Stimulated activated naive CD8-positive, alpha-beta T cell treated with anti-CD3 and anti-CD28 coated beads, Interleukin-15, Interleukin-2, amounts not matched to agents 100 ng/mL and 50 ng/mL, for 24 hours (primary cell): Measurements from ENCODE around the gene GUCA2B.

Experiments used
- H3K27ac Mint-ChIP-seq: one replicate; pipeline ENCODE4 v1.8.0; 2021; ENCODE audit warnings: mild to moderate bottlenecking, mixed read lengths
- H3K27me3 Mint-ChIP-seq: one replicate; pipeline ENCODE4 v1.8.0; 2021; ENCODE audit warnings: mixed read lengths
- H3K36me3 Mint-ChIP-seq: one replicate; pipeline ENCODE4 v1.8.0; 2021; ENCODE audit warnings: low read depth, mixed read lengths
- H3K4me1 Mint-ChIP-seq: one replicate; pipeline ENCODE4 v1.8.0; 2021; ENCODE audit warnings: low read depth, mixed read lengths
- H3K4me3 Mint-ChIP-seq: one replicate; pipeline ENCODE4 v1.8.0; 2021; ENCODE audit warnings: mild to moderate bottlenecking, mixed read lengths
- H3K9me3 Mint-ChIP-seq: one replicate; pipeline ENCODE4 v1.8.0; 2021; ENCODE audit warnings: mixed read lengths

The GUCA2B gene

DNA sequence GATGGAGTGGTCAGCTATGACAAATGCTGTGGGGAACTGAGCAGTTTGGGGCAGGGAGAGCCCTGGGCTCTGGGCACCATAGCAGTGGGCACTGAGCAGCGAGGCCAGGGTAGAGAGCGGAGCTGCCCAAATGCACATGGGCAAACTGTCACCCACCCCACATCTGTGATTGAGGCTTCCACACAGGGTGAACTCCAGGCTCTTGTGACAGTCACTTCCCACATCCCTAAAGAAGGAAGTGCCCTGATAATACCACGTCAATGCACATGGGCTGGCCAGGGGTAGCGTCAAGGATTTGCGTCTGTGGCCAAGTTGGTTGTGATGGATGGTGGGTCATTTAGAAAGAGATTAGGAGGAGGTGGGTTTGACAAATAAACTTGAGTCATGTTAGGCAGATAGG lies 2.6 kb upstream of the GUCA2B start:
- no peaks in the 10 kb centered on the region for H3K4me1 Mint-ChIP-seq
- H3K9me3 Mint-ChIP-seq: no peaks in the 10 kb centered on the region
- no peaks in the 10 kb centered on the region for H3K36me3 Mint-ChIP-seq

DNA sequence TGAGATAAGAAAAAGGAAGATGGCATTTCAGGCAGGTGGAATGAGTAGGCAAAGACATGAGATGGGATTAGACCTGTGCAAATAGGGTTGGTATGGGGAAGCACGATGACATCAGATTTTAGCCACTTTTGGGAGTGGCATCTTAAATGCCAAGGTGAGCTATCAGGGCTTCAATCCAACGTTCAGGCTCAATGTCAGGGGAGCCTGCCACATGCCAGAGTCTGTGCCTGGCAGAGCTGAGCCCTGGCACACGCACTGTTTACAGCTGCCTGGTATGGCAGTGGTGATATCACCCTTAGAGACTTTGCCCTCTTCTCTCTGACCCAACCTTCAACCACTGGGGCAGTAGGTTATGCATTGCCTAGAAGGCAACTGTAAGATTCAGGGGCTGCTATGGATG lies 1.1 kb upstream of the GUCA2B start:
- Mint-ChIP-seq H3K9me3 (no peaks in the 10 kb centered on the region), H3K4me1 (no peaks in the 10 kb centered on the region), H3K4me3 (no peak overlapping the region), H3K27me3 (peaks cover 9% of the 10 kb centered on the region), H3K27ac (no peak overlapping the region), H3K36me3 (no peaks in the 10 kb centered on the region)

More for the DNA sequence above, 2.6 kb upstream of the GUCA2B start:
- no peak overlapping the region for H3K27ac Mint-ChIP-seq
- H3K27me3 Mint-ChIP-seq: peaks cover 9% of the 10 kb centered on the region
- no peak overlapping the region for H3K4me3 Mint-ChIP-seq

DNA sequence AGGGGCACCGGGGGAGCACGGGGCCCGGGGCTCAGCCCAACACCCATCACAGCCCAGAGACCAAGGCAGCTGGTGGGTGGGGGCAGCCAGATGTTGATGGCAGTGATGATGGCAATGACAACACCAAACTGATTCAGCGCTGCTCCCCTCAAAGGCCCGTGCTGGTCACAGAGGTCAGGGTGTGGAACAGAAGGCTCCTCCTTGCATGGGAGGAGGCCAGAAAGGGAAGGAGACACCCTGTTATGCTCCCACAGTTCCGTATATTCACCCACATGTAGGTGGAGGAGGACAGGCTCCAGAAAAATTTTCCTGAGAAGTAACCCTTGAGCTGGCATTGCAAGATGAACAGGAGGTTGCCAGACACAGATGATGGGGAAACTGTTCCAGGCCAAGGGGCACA lies 414 bp downstream of the GUCA2B start:
- no peaks in the 10 kb centered on the region for H3K9me3 Mint-ChIP-seq
- H3K4me3 Mint-ChIP-seq: no peak overlapping the region
- H3K4me1 Mint-ChIP-seq: peaks cover 7% of the 10 kb centered on the region
- no peak overlapping the region for H3K27ac Mint-ChIP-seq
- H3K27me3 Mint-ChIP-seq: peaks cover 9% of the 10 kb centered on the region
- H3K36me3 Mint-ChIP-seq: no peaks in the 10 kb centered on the region

DNA sequence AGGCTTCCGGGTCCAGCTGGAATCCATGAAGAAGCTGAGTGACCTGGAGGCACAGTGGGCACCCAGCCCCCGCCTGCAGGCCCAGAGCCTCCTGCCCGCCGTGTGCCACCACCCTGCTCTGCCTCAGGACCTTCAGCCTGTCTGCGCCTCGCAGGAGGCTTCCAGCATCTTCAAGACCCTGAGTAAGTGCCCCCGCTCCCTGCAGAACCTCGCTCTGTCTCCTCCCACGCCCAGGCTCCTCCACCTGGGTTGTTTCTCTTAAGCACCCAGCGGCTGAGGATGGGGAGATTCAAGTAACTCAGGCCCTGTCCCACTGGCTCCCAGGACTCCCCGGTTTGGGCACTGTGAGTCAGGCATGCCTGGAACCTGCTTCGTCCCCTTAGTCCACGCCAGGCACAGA lies 1.5 kb downstream of the GUCA2B start:
- peaks cover 9% of the 10 kb centered on the region for H3K27me3 Mint-ChIP-seq
- peaks cover 7% of the 10 kb centered on the region for H3K4me1 Mint-ChIP-seq
- no peaks in the 10 kb centered on the region for H3K36me3 Mint-ChIP-seq
- no peak overlapping the region for H3K4me3 Mint-ChIP-seq
- H3K9me3 Mint-ChIP-seq: no peaks in the 10 kb centered on the region
- no peak overlapping the region for H3K27ac Mint-ChIP-seq

DNA sequence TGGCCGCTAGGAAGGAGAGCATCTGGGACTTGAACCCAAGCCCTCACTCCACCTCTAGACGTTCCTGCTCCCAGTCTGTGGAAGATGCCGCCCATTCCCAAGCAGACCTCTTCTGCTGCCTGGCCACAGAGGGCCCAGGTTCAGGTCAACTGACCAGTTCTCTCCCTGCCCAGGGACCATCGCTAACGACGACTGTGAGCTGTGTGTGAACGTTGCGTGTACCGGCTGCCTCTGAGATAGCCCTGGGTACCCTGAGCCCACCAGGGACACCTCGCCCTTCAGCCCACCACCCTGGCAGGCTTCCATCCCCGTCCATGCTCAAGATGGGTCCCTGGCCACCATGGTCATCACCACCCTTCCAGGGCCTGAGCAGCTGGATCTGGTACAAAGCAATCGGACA lies 2.2 kb downstream of the GUCA2B start:
- Mint-ChIP-seq H3K27me3 (peaks cover 5% of the 10 kb centered on the region), H3K9me3 (no peaks in the 10 kb centered on the region), H3K4me3 (no peak overlapping the region), H3K27ac (no peak overlapping the region), H3K4me1 (peaks cover 7% of the 10 kb centered on the region), H3K36me3 (no peaks in the 10 kb centered on the region)

DNA sequence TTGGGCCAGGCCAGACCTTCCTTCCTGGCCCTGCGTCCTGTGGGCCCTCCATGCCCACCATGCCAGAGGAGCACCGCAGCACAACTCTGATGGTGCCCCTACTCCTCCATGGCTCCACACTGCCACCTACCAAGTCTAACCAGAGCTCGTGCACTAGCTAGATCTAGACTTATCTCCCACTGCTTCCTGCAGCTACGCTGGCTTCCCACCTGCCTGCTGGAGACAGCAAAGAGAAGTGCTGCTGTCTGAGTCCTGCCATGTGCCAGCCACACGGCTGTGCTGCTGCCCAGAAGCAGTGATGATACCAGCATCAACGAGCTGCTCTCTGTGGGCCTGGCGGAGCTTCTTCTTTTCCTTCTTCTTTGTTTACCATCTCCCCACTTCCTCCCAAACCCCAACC lies 4.5 kb downstream of the GUCA2B start:
- Mint-ChIP-seq H3K9me3 (peaks cover 12% of the 10 kb centered on the region), H3K4me1 (peaks cover 7% of the 10 kb centered on the region), H3K36me3 (peaks cover 5% of the 10 kb centered on the region), H3K27ac (no peak overlapping the region), H3K4me3 (no peak overlapping the region), H3K27me3 (peaks cover 12% of the 10 kb centered on the region)

DNA sequence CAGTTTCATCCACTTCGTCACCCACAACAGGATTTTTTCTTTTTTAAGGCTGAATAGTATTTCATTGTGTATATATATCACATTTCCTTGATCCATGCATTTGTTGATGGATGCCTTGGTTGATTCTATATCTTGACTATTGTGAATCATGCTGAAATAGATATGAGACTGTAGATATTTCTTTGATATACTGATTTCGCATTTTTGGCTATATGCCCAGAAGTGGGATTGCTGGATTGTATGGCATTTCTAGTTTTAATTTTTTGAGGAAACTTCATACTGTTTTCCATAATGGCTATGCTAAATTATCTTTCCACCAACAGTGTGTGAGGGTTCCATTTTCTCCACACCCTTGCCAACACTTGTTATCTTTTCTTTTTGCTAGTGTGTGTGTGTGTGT lies 5.0 kb downstream of the GUCA2B start:
- H3K9me3 Mint-ChIP-seq: peaks cover 12% of the 10 kb centered on the region
- no peak overlapping the region for H3K27ac Mint-ChIP-seq
- no peak overlapping the region for H3K4me3 Mint-ChIP-seq
- peaks cover 12% of the 10 kb centered on the region for H3K27me3 Mint-ChIP-seq
- peaks cover 5% of the 10 kb centered on the region for H3K36me3 Mint-ChIP-seq
- H3K4me1 Mint-ChIP-seq: peaks cover 7% of the 10 kb centered on the region

DNA sequence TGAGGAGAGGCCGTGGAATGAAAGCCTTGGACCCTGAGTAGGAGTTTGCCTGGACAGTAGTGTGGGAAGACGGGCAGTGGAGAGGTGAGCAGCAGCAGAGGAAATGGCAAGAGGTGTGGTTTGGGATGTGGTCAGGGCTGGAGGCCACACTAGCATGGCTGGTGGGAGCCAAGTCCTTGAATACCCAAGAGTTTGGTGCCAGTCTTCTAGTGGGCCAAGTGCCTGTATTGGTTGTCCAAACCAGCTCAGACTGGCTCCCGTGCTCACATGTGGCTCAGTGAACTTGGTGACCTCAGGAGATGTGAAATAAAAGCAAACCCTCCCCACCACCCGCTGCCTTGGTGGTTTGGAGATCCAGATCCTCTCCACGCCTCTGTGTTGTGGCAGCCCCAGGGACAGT lies 9.0 kb downstream of the GUCA2B start:
- no peak overlapping the region for H3K4me3 Mint-ChIP-seq
- H3K36me3 Mint-ChIP-seq: peaks cover 5% of the 10 kb centered on the region
- H3K27ac Mint-ChIP-seq: no peak overlapping the region
- H3K4me1 Mint-ChIP-seq: peaks cover 7% of the 10 kb centered on the region
- H3K27me3 Mint-ChIP-seq: peaks cover 12% of the 10 kb centered on the region
- H3K9me3 Mint-ChIP-seq: peaks cover 12% of the 10 kb centered on the region

DNA sequence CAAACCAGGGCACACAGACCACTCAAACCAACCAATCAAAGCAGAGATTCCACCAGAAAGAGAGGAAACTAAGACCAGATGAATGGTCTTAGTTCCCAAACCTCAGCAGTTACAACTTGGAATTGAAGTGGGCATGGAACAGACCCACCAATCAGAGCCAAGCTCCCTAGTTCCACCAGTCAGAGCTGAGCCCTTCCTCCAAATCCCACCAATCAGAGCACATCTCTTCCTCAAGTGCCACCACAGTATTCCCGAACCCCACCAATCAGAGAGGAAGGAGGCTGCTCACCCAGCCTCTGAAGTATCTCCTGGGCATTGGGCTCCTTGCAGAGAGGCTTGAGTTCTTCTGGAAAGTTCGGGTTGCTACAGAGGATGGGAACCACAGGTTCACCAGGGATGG lies 9.9 kb downstream of the GUCA2B start:
- H3K27me3 Mint-ChIP-seq: peaks cover 12% of the 10 kb centered on the region
- no peaks in the 10 kb centered on the region for H3K4me1 Mint-ChIP-seq
- H3K9me3 Mint-ChIP-seq: peaks cover 12% of the 10 kb centered on the region
- H3K36me3 Mint-ChIP-seq: peaks cover 5% of the 10 kb centered on the region
- H3K27ac Mint-ChIP-seq: no peak overlapping the region
- H3K4me3 Mint-ChIP-seq: no peak overlapping the region

DNA sequence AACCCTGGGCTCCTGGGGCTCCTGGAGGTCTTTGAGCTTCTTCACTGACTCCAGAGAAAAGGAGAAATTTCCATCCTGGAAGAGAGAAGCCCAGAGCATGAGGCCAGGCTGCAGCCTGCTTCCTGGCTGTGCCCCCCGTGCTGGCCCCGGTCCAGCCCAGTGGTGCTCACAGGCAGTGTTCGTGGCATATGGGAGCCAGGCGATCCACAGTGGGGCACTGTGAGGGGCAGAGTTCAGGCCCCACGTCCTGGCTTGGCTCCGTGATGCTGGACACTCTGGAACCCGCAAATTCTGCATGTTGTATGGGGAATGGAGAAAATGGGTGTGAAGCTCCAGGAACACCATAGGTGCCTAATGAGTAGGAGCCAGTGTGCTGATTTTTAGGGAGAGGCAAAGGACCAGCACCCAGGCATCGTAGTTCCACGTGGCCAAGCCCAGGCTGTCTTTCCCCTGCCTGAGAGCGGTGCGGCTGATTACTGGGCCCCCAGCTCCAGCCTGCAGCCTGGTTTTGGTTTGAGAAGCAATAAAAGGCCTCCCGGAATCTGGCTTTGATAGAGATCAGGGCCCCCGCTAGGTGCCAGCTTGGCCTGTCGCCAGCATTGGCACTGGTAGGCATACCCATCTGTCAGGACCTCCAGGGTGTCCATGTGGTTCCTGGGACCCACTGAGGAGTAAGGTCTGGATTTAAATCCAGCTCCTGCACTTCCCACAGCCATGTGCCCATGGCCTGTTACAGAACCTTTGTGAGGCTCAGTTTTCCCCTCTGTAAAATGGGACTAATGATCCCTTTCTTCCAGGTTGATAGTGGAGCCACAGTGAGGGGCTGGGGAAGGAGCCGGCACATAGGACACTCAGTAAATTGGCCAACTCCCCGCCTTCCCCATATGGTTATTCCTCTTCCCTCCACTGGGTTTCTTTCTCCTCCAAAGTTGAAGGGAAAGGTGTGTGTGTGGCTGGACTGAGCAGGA lies 10.6 kb downstream of the GUCA2B start:
- Mint-ChIP-seq H3K4me3 (no peak overlapping the region), H3K27me3 (peaks cover 12% of the 10 kb centered on the region), H3K27ac (no peak overlapping the region), H3K4me1 (no peaks in the 10 kb centered on the region), H3K36me3 (peaks cover 5% of the 10 kb centered on the region), H3K9me3 (peaks cover 12% of the 10 kb centered on the region)

DNA sequence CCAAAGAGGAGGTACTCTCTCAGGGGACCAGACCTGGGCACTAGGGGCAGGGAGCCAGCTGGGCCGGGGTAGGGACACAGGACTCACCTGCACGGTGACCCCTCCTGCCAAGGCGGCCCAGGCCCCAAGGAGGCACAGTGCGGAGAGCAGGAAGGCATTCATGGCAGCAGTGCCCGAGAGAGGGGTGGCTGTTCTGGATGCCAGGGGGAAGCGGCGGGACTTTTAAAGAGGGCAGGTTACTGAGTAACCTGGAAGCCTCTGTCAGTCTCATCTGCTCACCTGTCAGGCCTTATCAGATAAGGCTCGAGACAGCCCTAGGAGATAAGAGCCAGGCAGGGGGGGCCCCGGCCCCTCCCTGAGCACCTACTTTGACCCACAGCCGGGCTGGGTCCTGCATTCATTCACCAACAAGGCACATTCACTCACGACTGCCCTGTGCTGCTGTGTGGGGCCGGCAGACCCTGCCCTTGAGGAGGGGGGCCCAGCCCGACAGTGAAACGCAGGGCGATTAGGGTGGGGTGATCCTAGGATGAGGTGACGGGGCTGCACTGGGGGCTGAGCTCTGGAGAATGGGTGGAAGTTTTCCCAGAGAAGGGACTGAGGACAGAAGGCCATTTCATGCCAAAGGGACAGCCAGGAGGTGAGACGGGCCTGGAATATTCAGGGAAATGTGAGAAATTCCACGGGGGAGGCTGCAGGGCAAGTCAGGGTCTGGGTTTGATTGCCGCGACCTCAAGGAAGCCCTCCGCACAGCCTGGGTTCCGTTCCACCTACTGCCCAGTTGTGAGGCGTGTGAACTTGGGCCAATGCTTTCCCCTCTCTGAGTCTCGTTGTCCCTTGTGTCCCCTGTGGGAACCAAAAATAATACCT lies 11.6 kb downstream of the GUCA2B start, which contains the start of gene GUCA2A:
GUCA2A (minus strand) TSS at position 195 of the 870 bp plus-strand sequence; CDS start at position 162, 33 bp downstream.
- Mint-ChIP-seq H3K4me1 (no peaks in the 10 kb centered on the region), H3K9me3 (peaks cover 12% of the 10 kb centered on the region), H3K27ac (no peak within 1 kb of the TSS), H3K27me3 (peaks cover 12% of the 10 kb centered on the region), H3K4me3 (no peak within 1 kb of the TSS), H3K36me3 (peaks cover 5% of the 10 kb centered on the region)

DNA sequence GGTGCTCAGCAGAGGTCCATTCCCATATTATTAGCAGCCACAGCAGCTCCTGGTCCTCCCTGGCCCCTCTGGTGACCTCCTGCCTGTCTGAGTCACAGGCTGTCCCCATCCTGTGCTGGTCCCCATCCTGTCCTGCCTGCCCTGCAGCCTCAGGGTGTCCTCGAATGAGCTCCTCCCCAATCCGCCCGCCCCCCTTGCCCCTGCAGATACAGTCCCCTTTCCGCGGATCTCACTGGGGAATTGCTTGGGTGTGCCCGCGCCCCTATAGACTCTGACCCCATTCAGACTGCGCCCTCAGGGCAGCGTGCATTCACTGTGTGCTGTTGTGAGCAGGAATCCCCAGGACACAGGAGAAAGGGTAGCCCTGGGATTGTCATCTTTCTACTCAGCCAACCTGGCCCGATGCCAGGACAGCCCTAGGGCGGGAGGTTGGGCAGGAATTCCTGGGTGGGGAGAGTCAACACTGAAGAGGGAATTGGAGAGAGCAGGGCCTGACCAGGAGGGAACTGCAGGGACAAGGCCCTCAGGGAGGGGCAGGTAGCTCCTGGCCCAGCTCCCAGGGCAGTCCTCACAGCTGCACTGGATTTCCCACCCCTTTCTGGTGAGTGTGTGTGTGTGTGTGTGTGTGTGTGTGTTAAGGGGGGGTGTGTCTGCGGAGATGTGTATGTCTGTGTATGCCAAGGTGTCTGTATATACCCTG lies 12.5 kb downstream of the GUCA2B start:
- H3K27ac Mint-ChIP-seq: no peak overlapping the region
- H3K9me3 Mint-ChIP-seq: peaks cover 10% of the 10 kb centered on the region
- H3K4me1 Mint-ChIP-seq: no peaks in the 10 kb centered on the region
- peaks cover 5% of the 10 kb centered on the region for H3K36me3 Mint-ChIP-seq
- H3K4me3 Mint-ChIP-seq: no peak overlapping the region
- peaks cover 9% of the 10 kb centered on the region for H3K27me3 Mint-ChIP-seq

DNA sequence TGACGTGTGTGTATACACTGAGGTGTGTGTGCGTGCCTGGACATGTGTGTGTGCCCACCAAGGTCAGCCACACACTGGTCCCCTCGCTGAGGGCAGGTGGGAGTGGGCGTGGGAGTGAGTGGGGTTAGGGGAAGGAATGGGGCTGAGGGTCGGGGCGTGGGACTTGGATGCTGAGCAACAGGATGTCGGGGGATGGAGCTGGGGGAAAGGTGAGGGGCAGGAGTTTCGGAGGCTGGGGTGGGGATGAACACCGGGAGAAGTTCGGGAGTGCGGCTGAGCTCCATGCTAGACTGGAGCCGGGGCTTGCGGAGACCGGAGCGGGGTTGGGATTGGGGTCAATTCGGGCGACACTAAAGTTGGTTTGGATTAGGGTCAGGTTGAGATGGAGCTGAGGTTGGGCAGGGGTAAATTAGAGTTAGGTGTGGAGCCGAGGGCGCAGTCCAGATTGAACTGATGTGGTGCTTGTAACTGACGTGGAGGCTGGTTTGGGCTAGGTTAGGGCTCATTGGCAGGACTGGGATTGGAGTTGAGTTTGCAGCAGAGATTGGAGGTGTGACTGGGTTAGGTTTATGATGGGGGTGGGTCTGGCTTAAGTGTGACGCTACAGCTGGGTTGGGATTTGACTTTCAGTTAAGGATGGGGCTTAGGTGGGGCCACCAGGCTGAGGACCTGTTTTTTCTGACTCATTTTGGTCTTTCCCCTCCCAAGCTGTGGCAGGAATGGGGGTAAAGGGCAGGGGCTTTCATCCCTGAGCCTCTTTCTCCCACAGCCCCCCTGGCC lies 14.6 kb downstream of the GUCA2B start:
- Mint-ChIP-seq H3K4me1 (no peaks in the 10 kb centered on the region), H3K27me3 (no peaks in the 10 kb centered on the region), H3K36me3 (no peaks in the 10 kb centered on the region), H3K27ac (no peak overlapping the region), H3K4me3 (no peak overlapping the region), H3K9me3 (no peaks in the 10 kb centered on the region)

DNA sequence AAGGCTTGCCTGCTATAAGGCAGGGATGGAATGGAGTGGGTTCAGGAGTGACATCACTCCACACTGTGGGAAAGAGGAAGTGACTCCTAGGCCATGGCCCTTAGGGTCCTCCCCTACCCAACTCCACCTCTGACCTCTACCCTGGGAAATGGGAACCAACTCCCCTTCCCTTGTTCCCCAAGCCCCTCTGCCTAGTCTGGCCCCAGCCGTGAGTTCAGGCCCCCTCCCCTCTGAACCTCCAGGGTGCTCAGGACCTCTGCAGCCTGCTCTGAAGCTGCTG lies 15.1 kb downstream of the GUCA2B start:
- Mint-ChIP-seq H3K27ac (no peak overlapping the region), H3K27me3 (no peaks in the 10 kb centered on the region), H3K9me3 (no peaks in the 10 kb centered on the region), H3K36me3 (no peaks in the 10 kb centered on the region), H3K4me1 (no peaks in the 10 kb centered on the region), H3K4me3 (no peak overlapping the region)
